Bronchial epithelial cell (primary cell): ENCODE results near the gene NDUFAF2. TPM values are rescaled to one million over a fixed set of nuclear protein-coding genes. Genes with fewer than 3 reads are reported as not detected.

ENCODE experiments used
- DNase-seq: peaks from one replicate; pipeline ENCODE4 v3.0.0-alpha.2; 2010; ENCODE audit warnings: low read depth
- FAIRE-seq: peaks from 2 replicates; lab custom pipeline; 2011; peaks lifted over from hg19 to GRCh38; lab: Jason Lieb, UNC
- H3K27me3 ChIP-seq: 2 replicates; pipeline ENCODE4 v1.5.1; 2011; ENCODE audit warnings: low read length; ENCODE audit not compliant: control insufficient read depth, insufficient read depth
- H3K36me3 ChIP-seq: 2 replicates; pipeline ENCODE4 v1.5.1; 2011; ENCODE audit warnings: low read length; ENCODE audit not compliant: control insufficient read depth, insufficient read depth
- H3K4me3 ChIP-seq: 2 replicates; pipeline ENCODE4 v1.5.1; 2011; ENCODE audit warnings: mild to moderate bottlenecking, low read depth, low read length, control low read depth
- CTCF ChIP-seq: IDR thresholded peaks from 2 replicates; pipeline ENCODE4 v1.5.1; 2011; ENCODE audit warnings: mild to moderate bottlenecking, moderate library complexity, low read length, control low read depth, inconsistent platforms; ENCODE audit not compliant: insufficient read depth, severe bottlenecking
- total RNA-seq: library from RNA; depleted of rRNA; stranded (reverse); fragments of >200 nt; gene quantifications from 2 replicates; pipeline ENCODE4 v1.2.1, GENCODE V29; 2014

Gene NDUFAF2
- total RNA-seq, 1 donor from 2014 or later: 40.5 TPM

DNA sequence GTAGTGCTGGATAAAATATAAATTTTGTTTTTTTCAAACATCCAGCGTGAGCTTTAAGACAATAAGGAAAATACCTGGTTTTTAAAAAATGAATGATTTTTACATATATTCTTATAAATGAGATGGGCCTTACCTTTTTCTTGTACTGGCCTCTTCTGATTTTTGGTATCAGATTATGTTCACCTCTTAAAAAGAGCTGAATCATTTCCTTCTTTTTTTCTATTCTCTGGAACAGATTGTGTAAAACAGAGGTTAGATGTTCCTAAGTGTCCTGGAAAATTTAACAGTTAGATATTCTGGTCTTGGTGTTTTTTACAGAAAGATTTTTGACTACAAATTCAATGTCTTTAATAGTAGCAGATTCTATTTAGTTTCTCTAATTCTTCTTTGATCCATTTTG lies 74.6 kb downstream of the NDUFAF2 start:
- Histone ChIP-seq H3K27me3 (no peaks in the 10 kb centered on the region), H3K4me3 (no peak overlapping the region), H3K36me3 (no peaks in the 10 kb centered on the region)
- FAIRE-seq (no peak), DNase-seq (peak; percentile 45)
- TF ChIP-seq CTCF: no peak

- Histone ChIP-seq H3K27me3 (no peaks in the 10 kb centered on the region), H3K36me3 (no peaks in the 10 kb centered on the region), H3K4me3 (no peak overlapping the region)
- TF ChIP-seq CTCF: no peak
- FAIRE-seq (no peak), DNase-seq (peak; percentile 11)
These were observed 75.4 kb downstream of the NDUFAF2 start for GRCh38 chr5:61020415-61020814.

- DNase-seq: no peak
- TF ChIP-seq CTCF: no peak
- Histone ChIP-seq H3K27me3 (no peaks in the 10 kb centered on the region), H3K4me3 (no peak overlapping the region), H3K36me3 (no peaks in the 10 kb centered on the region)
- FAIRE-seq: no peak
These were observed 78.1 kb downstream of the NDUFAF2 start for GRCh38 chr5:61023131-61023530.

GRCh38 chr5:61026004-61026403 lies 81.0 kb downstream of the NDUFAF2 start:
- Histone ChIP-seq H3K27me3 (no peaks in the 10 kb centered on the region), H3K4me3 (no peak overlapping the region), H3K36me3 (no peaks in the 10 kb centered on the region)
- FAIRE-seq (no peak), DNase-seq (no peak)
- TF ChIP-seq CTCF: no peak

- Histone ChIP-seq H3K4me3 (no peak overlapping the region), H3K36me3 (no peaks in the 10 kb centered on the region), H3K27me3 (no peaks in the 10 kb centered on the region)
- DNase-seq (no peak), FAIRE-seq (no peak)
- no peak for TF ChIP-seq CTCF
These were observed 83.4 kb downstream of the NDUFAF2 start for GRCh38 chr5:61028382-61028781.

GRCh38 chr5:61029456-61030162 lies 84.6 kb downstream of the NDUFAF2 start:
- H3K4me3 ChIP-seq: no peak overlapping the region
- FAIRE-seq (no peak), DNase-seq (no peak)
- TF ChIP-seq CTCF: no peak
- no peaks in the 10 kb centered on the region for H3K27me3 ChIP-seq
- H3K36me3 ChIP-seq: no peaks in the 10 kb centered on the region
